GM13977 (cell line): ENCODE measurements around the gene STK11IP.

Experiments used
- DNase-seq: peaks from one replicate; pipeline ENCODE4 v3.0.0; 2012; ENCODE audit warnings: low spot score
- CTCF ChIP-seq: IDR thresholded peaks from 2 replicates; pipeline ENCODE4 v1.5.1; 2012; ENCODE audit warnings: mild to moderate bottlenecking, control low read depth; ENCODE audit not compliant: insufficient read depth; ENCODE audit errors: extremely low read depth, missing control alignments
- in situ Hi-C: fragments of 300-500 bp; cut with MboI; formaldehyde crosslinking; loops from one replicate; pipeline ENCODE4 v1.12.0; 2022; ENCODE audit warnings: low sequenced_read_pairs, low pct_unique_long_range_greater_than_20kb, mixed read lengths, inconsistent platforms; ENCODE audit not compliant: unreplicated experiment

STK11IP gene

GRCh38 chr2:219553168-219553417 is 44.6 kb upstream of the STK11IP start:
- no peak for TF ChIP-seq CTCF
- DNase-seq, result no peak
- in situ Hi-C loops, result no loop called here

GRCh38 chr2:219553463-219553963 is 44.1 kb upstream of the STK11IP start:
- in situ Hi-C loops, result no loop called here
- no peak for DNase-seq
- no peak for TF ChIP-seq CTCF

GRCh38 chr2:219554350-219554749 is 43.3 kb upstream of the STK11IP start:
- DNase-seq, result no peak
- in situ Hi-C loops, result no loop called here
- TF ChIP-seq CTCF, result no peak

GRCh38 chr2:219555956-219556355 is 41.7 kb upstream of the STK11IP start:
- in situ Hi-C loops, result no loop called here
- DNase-seq, result no peak
- no peak for TF ChIP-seq CTCF

- no peak for TF ChIP-seq CTCF
- in situ Hi-C loops, result no loop called here
- DNase-seq, result no peak
Measured at GRCh38 chr2:219556413-219556812, 41.2 kb upstream of the STK11IP start.

GRCh38 chr2:219557320-219557719 is 40.3 kb upstream of the STK11IP start:
- in situ Hi-C loops, result no loop called here
- DNase-seq, result no peak
- no peak for TF ChIP-seq CTCF
